COLO668 (cell line): ENCODE data around the gene PIK3C2G.
"Not testable (repeated sequence)": the region's sequence is repeated elsewhere in the genome, so short reads cannot be mapped to it uniquely, and the experiment has no call there.

Experiments
- DNase-seq: peaks from one replicate; lab custom pipeline; 2025; ENCODE audit not compliant: unreplicated experiment; lab: John Stamatoyannopoulos, UW

Gene PIK3C2G

GRCh38 chr12:18467620-18468245 is 206.4 kb downstream of the PIK3C2G start:
- DNase-seq = no peak

- no peak for DNase-seq
These were observed 207.1 kb downstream of the PIK3C2G start for GRCh38 chr12:18468246-18469075.

- no peak for DNase-seq
These were observed 208.9 kb downstream of the PIK3C2G start for GRCh38 chr12:18470251-18470650.

GRCh38 chr12:18472304-18472703 is 211.0 kb downstream of the PIK3C2G start:
- DNase-seq = no peak

- no peak for DNase-seq
These were observed 211.5 kb downstream of the PIK3C2G start for GRCh38 chr12:18472806-18473205.

GRCh38 chr12:18476861-18477260 is 215.5 kb downstream of the PIK3C2G start:
- no peak for DNase-seq

- DNase-seq = no peak
These were observed 217.9 kb downstream of the PIK3C2G start for GRCh38 chr12:18479256-18479655.

- no peak for DNase-seq
These were observed 221.3 kb downstream of the PIK3C2G start for GRCh38 chr12:18482601-18483120.

- DNase-seq = no peak
These were observed 222.5 kb downstream of the PIK3C2G start for GRCh38 chr12:18483698-18484325.

- no peak for DNase-seq
These were observed 224.7 kb downstream of the PIK3C2G start for GRCh38 chr12:18486036-18486435.

- no peak for DNase-seq
These were observed 226.2 kb downstream of the PIK3C2G start for GRCh38 chr12:18487509-18487908.

- no peak for DNase-seq
These were observed 231.2 kb downstream of the PIK3C2G start for GRCh38 chr12:18492372-18493025.

GRCh38 chr12:18496156-18496555 is 234.8 kb downstream of the PIK3C2G start:
- no peak for DNase-seq

GRCh38 chr12:18500160-18500574 is 238.8 kb downstream of the PIK3C2G start:
- DNase-seq = not testable (repeated sequence)

- DNase-seq = not testable (repeated sequence)
These were observed 239.4 kb downstream of the PIK3C2G start for GRCh38 chr12:18500736-18501135.

- DNase-seq = no peak
These were observed 241.2 kb downstream of the PIK3C2G start for GRCh38 chr12:18502422-18502968.

GRCh38 chr12:18521461-18521860 is 260.1 kb downstream of the PIK3C2G start:
- no peak for DNase-seq

GRCh38 chr12:18522806-18523205 is 261.5 kb downstream of the PIK3C2G start:
- no peak for DNase-seq

- not testable (repeated sequence) for DNase-seq
These were observed 281.2 kb downstream of the PIK3C2G start for GRCh38 chr12:18542497-18542896.

GRCh38 chr12:18546399-18546798 is 285.1 kb downstream of the PIK3C2G start:
- DNase-seq = no peak

GRCh38 chr12:18549598-18549997 is 288.3 kb downstream of the PIK3C2G start:
- DNase-seq = no peak
